Occipital lobe (tissue), 2 donors: Measurements from ENCODE around the gene C14orf180. TPM values are rescaled to one million over a fixed set of nuclear protein-coding genes. Genes with fewer than 3 reads are reported as not detected.

Source experiments
- DNase-seq: peaks from one replicate; lab custom pipeline; 2025; lab: John Stamatoyannopoulos, UW
- total RNA-seq: library from RNA; depleted of rRNA; stranded (reverse); fragments of >200 nt; gene quantifications from one replicate; pipeline ENCODE4 v1.2.3, GENCODE V29; 2014

The C14orf180 gene
- total RNA-seq, 1 donor from 2014 or later = not detected

- no peak for DNase-seq
These were observed 19.0 kb upstream of the C14orf180 start for GRCh38 chr14:104560586-104560945.

DNA sequence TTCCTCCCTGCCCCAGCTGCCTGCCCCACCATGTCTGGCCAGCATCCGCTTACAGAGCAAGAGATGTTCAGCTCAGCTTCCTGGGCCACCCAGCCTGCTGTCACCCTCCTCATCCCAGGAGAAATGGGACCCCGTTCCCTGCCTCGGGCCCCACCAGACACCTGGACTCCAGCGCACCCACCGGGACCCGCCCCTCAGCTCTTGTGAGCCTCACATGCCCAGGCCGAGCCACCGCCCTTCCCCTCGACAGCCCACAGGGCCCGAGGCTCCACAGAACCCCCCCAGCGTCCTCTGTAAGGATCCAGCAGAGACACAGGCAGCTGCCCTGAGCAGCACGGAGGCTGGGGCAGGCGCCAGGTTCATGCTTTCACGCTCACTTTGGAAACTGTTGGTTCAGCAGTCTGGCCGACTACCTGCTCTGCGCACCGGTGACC, 18.4 kb upstream of the C14orf180 start:
- no peak for DNase-seq

- DNase-seq = no peak
These were observed 17.7 kb upstream of the C14orf180 start for GRCh38 chr14:104561632-104562495.

DNA sequence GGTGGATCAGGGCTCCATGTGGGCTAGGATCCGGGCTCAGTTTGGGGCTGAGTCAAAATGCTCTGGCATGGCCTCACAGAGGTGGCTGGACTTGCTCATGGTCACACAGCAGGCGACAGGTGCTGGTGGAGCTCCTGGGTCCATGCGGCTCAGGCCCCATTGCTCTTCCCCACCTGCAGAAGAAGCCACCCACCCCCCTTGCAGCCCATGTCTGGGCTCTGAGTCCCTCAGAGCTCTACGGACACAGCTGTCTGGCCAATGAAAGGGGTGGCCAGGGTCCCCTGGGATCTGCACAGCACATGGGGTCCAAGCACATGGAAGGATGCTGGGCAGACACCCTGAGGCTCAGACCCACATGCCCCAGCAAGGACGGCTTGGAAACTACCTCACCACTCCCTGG, 17.0 kb upstream of the C14orf180 start:
- DNase-seq = no peak

DNA sequence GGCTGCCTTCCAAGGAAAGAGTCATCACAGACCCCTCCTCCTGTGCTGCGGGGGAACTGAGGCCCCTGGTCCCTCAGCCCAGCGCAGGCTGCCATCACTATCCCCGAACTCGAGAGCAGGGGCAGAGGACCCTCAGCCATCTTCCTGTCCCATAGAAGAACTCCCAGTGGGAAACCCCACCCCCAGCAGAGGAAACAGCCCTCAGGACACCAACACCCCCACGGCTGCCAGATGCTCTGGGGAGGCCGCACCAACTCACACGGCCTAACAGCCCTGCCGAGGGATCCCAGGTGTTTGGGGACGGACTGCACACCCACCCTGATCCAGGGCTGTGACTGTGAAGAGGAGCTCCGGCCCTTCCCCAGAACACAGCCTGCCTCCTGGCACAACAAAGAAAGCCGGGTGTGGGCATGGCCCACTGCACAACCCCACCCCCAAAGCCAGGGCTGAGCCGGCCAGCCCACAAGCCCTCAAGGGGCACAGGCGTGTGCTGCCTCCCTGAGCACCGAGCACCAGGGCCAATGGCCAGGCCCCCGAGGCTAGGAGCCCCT, 16.3 kb upstream of the C14orf180 start:
- DNase-seq = no peak

- DNase-seq = peak; percentile 22
These were observed 15.6 kb upstream of the C14orf180 start for GRCh38 chr14:104563742-104564615.

DNA sequence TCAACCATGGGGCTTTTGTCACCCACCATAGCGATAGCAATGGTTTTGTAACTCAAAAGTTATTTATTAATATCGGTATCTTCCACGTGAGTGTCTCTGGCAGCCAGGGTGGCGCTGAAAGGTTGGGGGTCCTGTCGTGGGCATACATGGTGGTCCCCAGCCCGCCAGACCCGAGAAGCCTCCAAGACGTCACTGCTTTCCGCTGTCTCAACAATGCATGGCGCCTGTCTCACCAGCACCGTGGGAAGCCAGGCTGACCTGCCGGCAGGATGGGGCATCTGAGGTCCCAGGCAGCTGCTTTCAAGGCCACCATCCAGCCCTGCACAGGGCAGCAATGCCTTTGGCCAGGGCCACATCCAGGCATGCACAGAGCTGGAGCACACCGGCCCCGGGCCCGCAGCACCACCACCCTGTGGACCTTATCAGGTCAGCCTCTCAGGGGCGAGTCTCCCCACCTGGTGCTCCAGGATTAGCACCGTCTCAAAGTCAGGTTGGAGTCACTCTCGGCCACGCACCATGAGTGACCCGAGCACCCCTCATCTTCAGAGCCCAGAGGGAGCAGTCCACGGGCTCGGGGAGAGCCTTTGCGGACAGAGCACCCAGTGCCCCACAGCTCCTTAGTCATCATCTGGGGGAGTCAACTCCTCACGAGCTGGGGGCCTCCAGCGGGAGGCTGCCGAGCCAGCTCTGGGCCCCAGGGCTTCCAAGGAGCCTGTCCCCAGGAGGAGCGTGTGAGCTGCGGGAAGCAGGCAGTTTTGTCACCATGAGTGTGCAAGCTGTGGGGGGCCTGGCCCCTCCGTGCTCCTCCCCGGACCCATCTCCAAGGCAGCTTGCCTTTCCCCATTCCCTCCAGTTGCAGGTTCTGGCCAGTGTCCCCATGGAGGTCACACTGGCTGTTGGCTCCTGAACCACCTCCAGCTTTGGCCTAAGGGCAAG, 14.6 kb upstream of the C14orf180 start:
- no peak for DNase-seq

- no peak for DNase-seq
These were observed 12.2 kb upstream of the C14orf180 start for GRCh38 chr14:104567141-104567956.

DNA sequence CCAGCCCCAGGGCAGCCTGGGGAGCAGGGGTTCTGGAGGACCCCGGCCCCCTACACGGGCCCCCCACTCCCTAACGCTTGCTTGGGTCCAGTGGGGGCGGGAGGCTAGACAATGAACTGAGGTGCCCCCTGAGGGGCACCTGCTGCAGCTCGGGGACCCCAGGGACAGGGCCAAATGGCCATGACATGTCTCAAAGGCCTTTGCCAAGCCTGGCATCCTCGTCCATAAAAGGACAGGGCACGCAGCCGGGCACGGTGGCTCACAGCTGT, 11.7 kb upstream of the C14orf180 start:
- DNase-seq = no peak

DNA sequence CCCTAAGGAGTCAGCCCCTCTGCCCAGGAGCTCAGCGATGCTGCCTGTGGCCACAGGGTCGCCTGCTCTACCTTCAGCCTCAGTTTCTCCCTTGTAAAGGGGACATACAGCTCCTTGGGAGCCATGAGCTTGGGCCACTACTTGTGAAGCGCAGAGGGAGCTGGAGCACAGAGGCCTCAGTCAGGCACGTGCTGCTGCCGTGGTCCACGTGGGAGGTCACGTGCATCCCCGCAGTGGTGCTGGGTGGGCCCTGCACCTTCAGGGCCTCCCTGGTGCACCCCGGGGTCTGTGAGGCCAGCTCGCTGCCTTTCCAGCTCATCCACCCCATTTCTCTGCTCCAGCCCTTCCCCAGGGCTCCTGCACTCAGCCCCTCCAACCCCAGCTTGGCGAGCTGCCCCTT, 10.9 kb upstream of the C14orf180 start:
- no peak for DNase-seq

DNA sequence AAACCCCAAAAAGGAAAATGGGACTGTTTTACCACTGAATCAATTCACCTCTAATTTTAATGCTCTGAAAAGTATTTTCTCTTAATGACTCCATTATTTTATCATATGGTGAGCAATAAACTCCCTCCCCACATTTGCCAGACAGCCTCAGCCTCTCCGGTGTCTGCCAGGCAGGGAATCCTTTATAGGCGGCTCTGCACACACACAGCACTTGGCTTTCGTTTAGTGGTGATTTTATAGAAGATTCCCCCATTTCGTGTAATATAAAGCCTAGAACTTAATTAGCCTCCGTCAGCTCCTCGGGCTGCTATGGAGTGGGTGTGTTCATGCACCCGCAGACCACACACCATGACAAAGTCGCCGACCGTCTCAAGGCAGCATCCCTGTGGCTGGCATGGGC, 10.1 kb upstream of the C14orf180 start:
- no peak for DNase-seq

DNA sequence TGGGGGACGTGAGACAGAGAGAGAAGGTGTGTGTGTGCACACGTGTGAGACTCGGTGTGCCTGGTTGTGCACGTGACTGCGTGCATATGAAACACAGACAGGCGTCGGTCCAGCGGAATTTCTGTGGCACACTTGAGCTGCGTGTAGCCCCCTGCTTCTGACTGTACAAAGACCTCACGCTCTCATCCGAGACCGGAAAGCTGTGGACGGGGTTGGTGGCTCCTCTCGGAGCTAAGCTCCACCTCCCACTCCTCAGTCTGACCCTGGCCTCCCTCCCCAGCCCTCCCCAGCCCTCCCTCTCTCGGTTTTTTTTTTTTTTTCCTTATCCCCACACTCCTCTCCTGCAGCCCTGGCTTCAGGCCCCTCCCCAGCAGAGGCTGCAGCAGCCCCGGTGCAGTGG, 8.3 kb upstream of the C14orf180 start:
- DNase-seq = no peak

- DNase-seq = no peak
These were observed 7.4 kb upstream of the C14orf180 start for GRCh38 chr14:104572024-104572626.

GRCh38 chr14:104572668-104573067, 6.9 kb upstream of the C14orf180 start:
- no peak for DNase-seq

DNA sequence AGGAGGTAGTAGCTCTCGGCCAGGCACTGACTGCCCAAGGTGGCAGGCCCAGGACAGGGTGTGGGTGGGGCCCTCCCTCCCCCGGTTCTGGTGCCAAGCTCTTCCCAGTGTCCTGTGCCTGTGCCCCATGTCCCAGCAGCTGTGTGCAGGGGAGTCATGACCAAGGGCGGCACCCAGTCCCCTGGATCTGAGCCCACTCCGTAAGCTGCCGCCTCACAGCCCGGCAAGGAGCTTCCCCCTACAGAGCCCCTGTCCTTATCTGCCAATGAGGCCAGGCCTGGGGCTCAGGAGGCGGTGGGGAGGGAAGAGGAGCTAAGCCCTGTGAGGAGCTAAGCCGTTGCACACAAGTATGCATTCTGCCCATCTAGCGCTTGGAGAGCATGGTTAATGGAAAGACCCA, 5.6 kb upstream of the C14orf180 start:
- no peak for DNase-seq

- DNase-seq = no peak
These were observed 5.0 kb upstream of the C14orf180 start for GRCh38 chr14:104574536-104574935.

DNA sequence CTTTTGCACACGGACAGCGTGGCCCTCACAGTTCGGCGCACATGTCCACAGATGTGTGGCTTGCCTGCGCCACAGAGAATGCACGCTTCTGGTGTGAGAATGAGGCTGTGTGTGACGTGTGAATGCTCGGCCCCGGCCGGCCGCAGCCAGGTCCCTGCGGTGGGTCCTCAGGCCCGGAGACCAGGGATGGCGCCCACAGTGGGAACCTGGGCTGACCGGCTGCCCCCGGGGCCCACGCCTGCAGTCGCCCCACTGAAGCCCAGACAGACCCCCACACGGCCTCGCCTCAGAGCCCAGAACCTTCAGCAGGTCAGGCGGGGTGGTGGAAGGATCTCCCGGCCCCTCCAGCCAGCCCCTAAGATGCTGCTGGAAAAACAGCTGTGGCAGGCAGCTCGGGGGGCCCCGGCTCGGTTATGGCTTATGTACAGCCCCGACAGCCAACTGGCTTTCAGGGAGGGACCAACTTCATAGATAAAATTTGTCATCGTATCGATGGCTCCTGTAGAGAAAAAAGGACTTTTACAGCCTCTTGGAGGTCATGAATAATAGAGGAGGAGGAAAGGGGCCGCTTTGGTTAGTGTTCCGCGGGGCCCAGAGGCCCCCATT, 4.5 kb upstream of the C14orf180 start:
- no peak for DNase-seq

- no peak for DNase-seq
These were observed 3.2 kb upstream of the C14orf180 start for GRCh38 chr14:104576232-104576969.

DNA sequence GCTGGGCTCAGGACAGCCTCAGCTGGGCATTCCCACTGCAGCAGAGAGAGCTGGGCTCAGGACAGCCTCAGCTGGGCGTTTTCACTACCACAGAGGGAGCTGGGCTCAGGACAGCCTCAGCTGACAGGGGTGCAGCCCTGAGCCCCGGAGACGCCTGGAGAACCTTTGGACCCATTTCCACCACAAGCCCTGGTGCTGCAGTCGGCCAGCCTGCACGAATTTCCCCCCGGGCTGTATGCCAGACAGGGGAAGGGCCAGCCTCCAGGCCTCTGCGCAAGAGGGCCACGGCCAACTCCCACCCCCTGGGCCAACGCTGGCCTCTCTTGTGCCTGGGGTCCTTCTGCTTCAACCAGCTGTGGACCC, 2.6 kb upstream of the C14orf180 start:
- no peak for DNase-seq
